Measurements from ENCODE around the gene PPP4C.
A peak's percentile ranks its signal among the peaks of the same experiment; 100 is the strongest.
"Not testable (repeated sequence)": the region's sequence is repeated elsewhere in the genome, so short reads cannot be mapped to it uniquely, and the experiment has no call there.

Gene PPP4C

DNA sequence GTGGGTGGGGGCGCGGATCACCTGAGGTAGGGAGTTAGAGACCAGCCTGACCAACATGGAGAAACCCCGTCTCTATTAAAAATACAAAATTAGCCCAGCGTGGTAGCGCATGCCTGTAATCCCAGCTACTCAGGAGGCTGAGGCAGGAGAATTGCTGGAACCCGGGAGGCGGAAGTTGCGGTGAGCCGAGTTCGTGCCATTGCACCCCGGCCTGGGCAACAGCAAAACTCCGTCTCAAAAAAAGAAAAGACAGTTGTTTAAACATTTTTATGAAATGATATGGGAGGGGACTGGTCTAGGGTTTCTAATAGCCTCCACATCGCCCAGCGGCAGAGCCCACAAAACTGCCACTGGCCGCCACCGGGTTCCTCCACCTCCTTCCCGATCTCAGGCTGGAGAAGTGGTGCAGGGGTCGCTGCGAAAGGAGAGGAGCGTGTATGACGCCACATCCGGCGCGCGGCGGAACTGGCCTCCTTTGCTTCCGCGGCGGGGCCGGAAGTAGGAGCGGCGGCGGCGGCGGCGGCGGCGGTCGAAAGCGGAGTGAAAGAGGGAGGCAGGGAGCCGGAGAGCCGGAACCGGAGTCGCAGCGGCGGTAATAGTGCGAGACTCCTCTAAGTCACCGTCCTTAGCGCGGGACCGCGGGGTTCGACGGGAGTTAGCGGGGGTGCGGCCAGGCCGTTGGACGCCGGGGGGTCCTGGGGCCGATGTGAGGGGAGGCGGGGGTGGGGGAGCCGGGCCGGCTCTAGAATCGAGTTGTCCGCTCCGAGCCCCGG, at the start of gene PPP4C:
Gene PPP4C, plus strand, starts transcription at position 492 of the 773 bp plus-strand sequence. CDS start 384 bp downstream, outside the sequence.
- peak; percentile 94 for DNase-seq (ENCODE audit: low spot score)

- DNase-seq (ENCODE audit: low spot score), result no peak
Measured at GRCh38 chr16:30026449-30026848, 49.3 kb upstream of the PPP4C start.

DNA sequence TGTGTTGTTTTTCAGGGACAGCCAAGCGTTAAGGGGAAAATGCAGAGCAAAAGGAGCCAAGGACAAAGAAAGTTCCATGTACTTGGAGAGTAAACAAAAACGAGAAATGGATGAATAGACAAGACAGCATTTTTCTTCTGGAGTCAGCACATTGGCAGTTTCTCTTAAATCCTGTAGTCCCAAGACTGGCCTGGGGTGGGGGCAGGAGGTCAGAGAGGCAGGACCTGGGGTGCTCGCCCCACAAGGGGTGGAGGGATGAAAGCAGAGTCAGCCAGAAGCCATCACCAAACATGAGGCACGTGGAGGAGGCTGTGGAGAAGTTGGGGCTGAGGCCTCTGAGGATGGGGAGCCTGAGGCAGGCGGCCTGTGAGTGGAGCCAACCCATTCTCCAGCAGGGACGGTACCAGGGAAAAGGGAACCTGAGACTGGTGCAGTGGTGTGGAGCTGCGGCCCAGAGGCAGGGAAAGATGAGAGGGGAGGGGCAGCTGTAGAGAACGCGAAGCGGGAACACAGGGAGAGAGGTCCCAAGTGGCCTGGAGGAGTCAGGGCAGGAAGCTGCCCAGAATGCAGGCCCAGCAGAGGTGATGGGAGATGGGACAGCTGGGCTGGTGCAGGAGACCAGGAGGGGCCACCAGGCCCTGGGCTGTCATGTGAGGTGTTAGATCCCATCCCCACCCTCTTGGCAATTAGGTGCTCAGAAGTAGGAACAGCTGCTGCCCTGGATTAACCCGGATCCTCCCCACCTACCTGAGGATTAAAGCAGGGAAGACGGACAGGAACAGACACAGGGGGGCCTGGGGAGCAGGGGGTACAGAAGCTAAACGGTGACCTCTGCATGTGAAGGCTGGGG, 48.0 kb upstream of the PPP4C start:
- DNase-seq (ENCODE audit: low spot score), result no peak

DNA sequence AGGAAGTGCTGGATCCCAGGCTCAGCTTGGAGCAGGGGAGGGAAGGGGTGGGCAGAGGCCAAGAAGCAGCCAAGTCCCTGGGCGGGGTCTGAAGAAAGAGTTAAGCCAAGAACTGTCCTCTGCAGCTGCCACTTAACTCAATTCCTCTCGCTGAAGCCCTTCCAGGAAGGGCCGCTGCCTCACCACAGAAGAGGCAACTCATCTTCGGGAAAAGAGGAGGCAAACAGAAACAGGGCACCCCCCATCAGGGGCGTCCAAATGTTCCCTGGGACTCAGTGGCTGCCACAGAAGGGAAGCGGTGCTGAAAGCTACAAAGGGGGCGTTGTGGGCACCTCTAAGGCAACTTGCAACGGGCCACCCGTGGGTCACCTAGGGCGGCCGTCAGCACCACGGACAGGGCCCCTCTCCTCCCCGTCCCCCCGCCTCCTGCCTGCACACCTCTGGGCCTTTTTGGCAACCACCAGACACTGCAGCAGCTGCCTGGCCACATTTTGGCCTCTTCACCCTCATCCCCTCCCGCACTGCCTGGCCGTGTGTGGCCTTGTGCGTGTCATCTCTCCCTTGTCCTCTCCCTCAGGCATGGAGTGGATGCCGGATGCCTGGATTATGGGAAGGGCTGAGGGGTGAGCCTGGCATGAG, 47.2 kb upstream of the PPP4C start:
- DNase-seq (ENCODE audit: low spot score), result no peak

DNA sequence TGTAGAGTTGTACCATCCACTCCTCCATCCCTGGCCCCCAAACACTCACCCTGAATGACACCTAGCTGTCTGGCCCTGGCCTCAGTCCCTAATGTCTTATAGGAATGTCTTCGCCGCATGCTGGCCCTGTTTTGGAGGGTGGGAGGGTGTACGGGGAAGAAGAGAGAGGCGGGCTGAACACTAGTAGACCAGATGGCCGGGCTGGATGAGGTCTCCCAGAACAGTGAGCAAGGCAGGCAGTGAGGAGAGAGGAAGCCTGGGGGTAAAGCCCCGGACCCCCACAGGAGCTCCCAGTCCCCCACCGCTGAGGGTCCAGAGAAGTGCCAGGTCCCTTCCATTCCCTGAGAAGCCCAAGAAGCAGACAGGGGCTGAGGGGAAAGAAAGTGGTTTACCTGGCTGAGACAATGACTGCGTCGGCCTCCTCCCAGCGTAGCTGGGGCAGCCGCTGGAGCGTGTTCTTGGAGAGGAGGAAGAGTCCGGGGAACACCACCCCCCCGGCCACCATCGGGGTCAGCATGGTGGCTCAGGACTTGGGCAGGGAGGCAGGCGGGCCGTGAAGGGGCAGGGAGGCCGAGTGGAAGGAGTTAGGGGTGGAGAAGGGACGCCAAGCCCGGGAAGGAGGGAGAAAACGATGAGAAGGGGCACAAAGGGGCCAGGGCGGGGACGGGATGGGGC, 45.6 kb upstream of the PPP4C start:
- no peak for DNase-seq (ENCODE audit: low spot score)

DNA sequence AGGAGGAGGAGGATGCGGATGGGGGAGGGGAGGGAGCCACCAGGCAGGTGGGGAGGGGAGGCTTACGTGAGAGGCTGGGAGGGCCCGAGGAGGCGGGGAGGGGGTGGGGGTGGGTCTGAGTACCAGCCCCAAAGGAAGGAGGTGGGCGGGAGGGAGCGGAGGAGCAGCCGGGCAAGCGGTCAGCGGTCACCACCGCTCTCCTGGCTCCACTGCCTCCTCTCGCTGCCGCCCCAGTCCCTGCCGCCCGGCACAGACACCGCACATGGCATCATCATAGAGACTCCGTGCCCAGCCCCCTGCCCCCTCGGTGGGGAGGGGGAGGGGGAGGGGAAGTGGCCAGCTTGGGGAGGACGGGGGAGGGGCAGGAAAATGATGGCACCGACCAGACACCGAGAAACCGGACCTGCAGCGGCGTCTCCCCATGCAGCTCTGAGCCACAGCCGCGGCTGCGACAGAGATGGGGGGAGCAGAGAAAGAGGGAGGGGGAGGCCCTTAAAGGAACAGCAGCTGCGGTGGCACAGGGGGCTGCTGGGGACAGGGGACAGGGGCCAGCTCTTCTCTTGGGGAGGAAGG, 44.9 kb upstream of the PPP4C start, which contains the start of gene TLCD3B:
Gene TLCD3B, minus strand, starts transcription at position 431 of the 573 bp plus-strand sequence. CDS start 744 bp downstream, outside the sequence.
- no peak for DNase-seq (ENCODE audit: low spot score)

DNA sequence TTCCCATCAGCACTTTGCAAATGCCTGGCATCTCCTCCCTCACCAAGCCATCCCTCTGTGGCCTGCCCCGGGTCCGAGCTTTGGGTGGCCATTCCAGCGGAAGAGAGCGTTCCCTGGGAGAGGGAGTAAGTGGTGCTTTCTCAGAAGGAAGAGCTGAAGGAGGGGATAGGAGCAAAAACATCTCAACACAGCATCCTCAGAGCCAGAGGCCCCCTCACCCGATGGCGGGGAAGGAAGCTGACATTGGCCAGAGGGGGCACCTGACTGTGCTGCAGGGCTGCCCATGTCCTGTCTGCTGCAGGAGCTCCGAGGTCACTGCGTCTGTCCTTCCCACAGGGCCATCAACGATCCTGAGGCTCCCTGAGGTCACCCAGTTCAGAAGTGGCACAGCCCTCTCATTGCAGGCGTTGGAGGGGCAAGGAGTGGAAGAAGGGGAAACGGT, 44.3 kb upstream of the PPP4C start:
- no peak for DNase-seq (ENCODE audit: low spot score)

- DNase-seq (ENCODE audit: low spot score), result peak; percentile 75
Measured at GRCh38 chr16:30032083-30032819, 43.5 kb upstream of the PPP4C start.

- DNase-seq (ENCODE audit: low spot score), result no peak
Measured at GRCh38 chr16:30033270-30033669, 42.5 kb upstream of the PPP4C start.

DNA sequence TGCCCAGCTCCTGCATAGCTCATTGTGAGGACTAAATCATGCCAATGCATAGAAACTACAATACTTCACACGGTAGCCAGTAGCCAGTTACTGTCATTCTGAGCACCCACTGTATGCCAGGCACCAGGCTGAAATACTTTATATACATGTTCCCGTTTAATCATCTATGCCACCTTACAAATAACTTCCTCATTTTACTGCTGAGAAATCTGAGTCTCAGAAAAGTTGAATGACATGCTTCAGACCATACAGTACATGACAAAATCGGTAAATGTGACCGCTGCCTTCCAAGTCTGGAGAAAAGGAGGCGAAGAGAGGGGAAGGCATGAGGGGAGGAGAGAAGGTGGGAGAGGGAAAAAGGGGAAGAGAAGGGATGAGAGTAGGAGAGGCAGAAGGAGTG, 35.6 kb upstream of the PPP4C start:
- no peak for DNase-seq (ENCODE audit: low spot score)

GRCh38 chr16:30040690-30041089, 35.1 kb upstream of the PPP4C start:
- not testable (repeated sequence) for DNase-seq (ENCODE audit: low spot score)

DNA sequence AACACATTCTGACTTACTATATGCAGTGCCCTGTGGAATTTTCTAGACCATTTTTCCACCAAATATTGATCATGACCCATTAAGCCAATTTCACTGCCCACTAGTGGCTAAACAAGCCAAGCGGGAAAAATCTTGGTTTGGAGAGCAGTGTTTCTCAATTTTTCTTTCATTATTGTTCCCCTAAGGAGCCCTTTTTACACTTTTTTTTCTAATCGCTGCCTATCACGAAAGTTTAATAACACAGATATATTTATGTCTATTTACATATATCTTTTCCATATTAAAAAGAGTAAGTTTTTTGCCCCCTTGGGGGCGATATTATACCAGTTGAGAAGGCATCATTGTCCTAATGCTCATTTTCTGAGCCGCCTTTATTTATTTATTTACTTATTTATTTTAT, 34.0 kb upstream of the PPP4C start:
- DNase-seq (ENCODE audit: low spot score), result no peak

GRCh38 chr16:30046178-30046577, 29.6 kb upstream of the PPP4C start:
- no peak for DNase-seq (ENCODE audit: low spot score)

GRCh38 chr16:30046588-30046987, 29.2 kb upstream of the PPP4C start:
- no peak for DNase-seq (ENCODE audit: low spot score)

GRCh38 chr16:30049871-30050270, 25.9 kb upstream of the PPP4C start:
- no peak for DNase-seq (ENCODE audit: low spot score)

GRCh38 chr16:30051518-30051917, 24.3 kb upstream of the PPP4C start:
- DNase-seq (ENCODE audit: low spot score), result peak; percentile 60

- DNase-seq (ENCODE audit: low spot score), result peak; percentile 95
Measured at GRCh38 chr16:30052671-30053372, 23.0 kb upstream of the PPP4C start.

- DNase-seq (ENCODE audit: low spot score), result peak; percentile 67
Measured at GRCh38 chr16:30053376-30054015, 22.3 kb upstream of the PPP4C start.

DNA sequence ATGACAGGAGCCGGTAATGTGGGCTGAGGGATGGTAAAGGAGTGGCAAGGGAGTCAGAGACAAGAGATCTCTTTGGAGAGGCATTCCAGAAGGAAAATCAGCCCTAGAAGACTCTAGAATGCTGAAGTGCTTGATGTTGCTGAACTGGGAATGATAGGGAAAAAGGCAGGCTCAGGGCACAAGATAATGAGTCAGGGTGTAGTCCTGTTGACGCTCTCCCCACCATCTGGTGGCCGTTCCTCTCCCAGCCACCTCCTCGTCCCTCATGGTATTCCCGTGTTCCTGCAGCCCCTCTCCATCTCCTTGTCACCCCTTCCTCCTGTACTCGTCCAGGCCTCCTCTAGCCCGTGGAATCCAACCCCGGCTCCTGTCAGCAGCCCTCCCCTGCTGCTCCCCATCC, 21.3 kb upstream of the PPP4C start:
- no peak for DNase-seq (ENCODE audit: low spot score)

Measured in AG08396 (cell line).